AG04449 (cell line): Measurements from ENCODE around the gene STAG1.
"Not testable (repeated sequence)": the region's sequence is repeated elsewhere in the genome, so short reads cannot be mapped to it uniquely, and the experiment has no call there.

Source experiments
- CTCF ChIA-PET: fragments of 350-600 bp; formaldehyde crosslinking; extraction: SDS; loops from one replicate; lab custom pipeline; 2021; ENCODE audit warnings: antibody characterized with exemption; lab: Yijun Ruan, JAX
- POLR2A ChIA-PET: fragments of 400-600, 350-600 bp; formaldehyde crosslinking; extraction: SDS; loops from one replicate; lab custom pipeline; 2020; ENCODE audit warnings: antibody characterized with exemption, inconsistent platforms; lab: Yijun Ruan, JAX
- DNase-seq: peaks from one replicate; pipeline ENCODE4 v3.0.0-alpha.2; 2010; ENCODE audit warnings: low read depth, low spot score
- H3K4me3 ChIP-seq: 2 replicates; pipeline ENCODE4 v1.5.1; 2011; ENCODE audit warnings: low read depth, mild to moderate bottlenecking, control low read depth, low read length
- TF ChIP-seq, protein P1 (sequence below): IDR thresholded peaks from one replicate; pipeline ENCODE4 v1.5.1; 2011; ENCODE audit warnings: mild to moderate bottlenecking, moderate library complexity, low read length, control low read depth, inconsistent platforms; ENCODE audit not compliant: insufficient read depth; ENCODE audit errors: missing control alignments

STAG1 gene

GRCh38 chr3:136716629-136717028 is 35.5 kb downstream of the STAG1 start:
- no peak overlapping the region for H3K4me3 ChIP-seq
- ChIA-PET POLR2A (no interaction called here), CTCF (interaction anchor here (2.0 kb wide), 1 partner anchor 36 kb away, joined by 7 read pairs; the partner anchor contains the start of gene STAG1)
- DNase-seq, result no peak
- TF ChIP-seq, protein P1, sequence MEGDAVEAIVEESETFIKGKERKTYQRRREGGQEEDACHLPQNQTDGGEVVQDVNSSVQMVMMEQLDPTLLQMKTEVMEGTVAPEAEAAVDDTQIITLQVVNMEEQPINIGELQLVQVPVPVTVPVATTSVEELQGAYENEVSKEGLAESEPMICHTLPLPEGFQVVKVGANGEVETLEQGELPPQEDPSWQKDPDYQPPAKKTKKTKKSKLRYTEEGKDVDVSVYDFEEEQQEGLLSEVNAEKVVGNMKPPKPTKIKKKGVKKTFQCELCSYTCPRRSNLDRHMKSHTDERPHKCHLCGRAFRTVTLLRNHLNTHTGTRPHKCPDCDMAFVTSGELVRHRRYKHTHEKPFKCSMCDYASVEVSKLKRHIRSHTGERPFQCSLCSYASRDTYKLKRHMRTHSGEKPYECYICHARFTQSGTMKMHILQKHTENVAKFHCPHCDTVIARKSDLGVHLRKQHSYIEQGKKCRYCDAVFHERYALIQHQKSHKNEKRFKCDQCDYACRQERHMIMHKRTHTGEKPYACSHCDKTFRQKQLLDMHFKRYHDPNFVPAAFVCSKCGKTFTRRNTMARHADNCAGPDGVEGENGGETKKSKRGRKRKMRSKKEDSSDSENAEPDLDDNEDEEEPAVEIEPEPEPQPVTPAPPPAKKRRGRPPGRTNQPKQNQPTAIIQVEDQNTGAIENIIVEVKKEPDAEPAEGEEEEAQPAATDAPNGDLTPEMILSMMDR, result no peak

GRCh38 chr3:136714020-136714419 is 38.2 kb downstream of the STAG1 start:
- H3K4me3 ChIP-seq, result no peak overlapping the region
- POLR2A ChIA-PET, result no interaction called here
- CTCF ChIA-PET, result no interaction called here
- TF ChIP-seq, protein P1, result no peak
- no peak for DNase-seq

- ChIA-PET CTCF (no interaction called here), POLR2A (no interaction called here)
- DNase-seq, result no peak
- TF ChIP-seq, protein P1, result no peak
- H3K4me3 ChIP-seq, result no peak overlapping the region
Observed at GRCh38 chr3:136712941-136713340, 39.2 kb downstream of the STAG1 start.

- H3K4me3 ChIP-seq, DNase-seq, POLR2A ChIA-PET: not testable (repeated sequence)
- CTCF ChIA-PET, result interaction anchor here (0.6 to 1.0 kb wide), 2 partner anchors 41 to 84 kb away, joined by 3 to 5 read pairs; partner anchors contain the start of gene STAG1
Observed at GRCh38 chr3:136711888-136712287, 40.3 kb downstream of the STAG1 start.

DNA sequence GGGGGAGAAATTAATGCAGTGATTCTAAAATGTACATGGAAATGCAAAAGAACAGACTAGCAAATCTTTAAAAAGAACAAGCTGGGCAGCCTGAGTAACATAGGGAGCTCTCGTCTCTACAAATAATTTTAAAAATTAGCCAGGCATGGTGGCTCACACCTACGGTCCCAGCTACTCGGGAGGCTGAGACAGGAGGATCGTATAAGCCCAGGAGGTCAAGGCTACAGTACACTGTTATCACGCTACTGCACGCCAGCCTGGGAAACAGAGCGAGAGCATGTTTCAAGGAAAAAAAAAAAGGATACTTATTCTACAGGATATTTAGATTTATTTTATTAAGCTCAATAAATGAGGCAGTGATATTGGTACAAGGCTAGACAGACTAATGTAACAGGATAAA is 40.9 kb downstream of the STAG1 start:
- ChIA-PET POLR2A (no interaction called here), CTCF (interaction anchor here (0.6 to 1.0 kb wide), 2 partner anchors 41 to 84 kb away, joined by 3 to 5 read pairs; partner anchors contain the start of gene STAG1)
- no peak overlapping the region for H3K4me3 ChIP-seq
- DNase-seq, result no peak
- TF ChIP-seq, protein P1, result no peak

DNA sequence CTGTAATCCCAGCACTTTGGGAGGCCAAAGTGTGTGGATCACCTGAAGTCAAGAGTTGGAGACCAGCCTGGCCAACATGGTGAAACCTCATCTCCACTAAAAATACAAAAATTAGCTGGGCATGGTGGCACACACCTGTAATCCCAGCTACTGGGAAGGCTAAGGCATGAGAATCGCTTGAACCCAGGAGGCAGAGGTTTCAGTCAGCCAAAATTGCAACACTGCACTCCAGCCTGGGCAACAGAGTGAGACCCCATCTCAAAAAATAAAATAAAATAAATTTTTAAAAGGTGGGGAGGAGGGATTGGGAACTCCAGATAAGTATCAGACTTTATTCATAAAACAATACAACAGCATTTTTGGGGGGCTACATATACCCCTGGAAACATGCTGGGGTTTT is 42.4 kb downstream of the STAG1 start:
- H3K4me3 ChIP-seq, POLR2A ChIA-PET, DNase-seq: not testable (repeated sequence)
- CTCF ChIA-PET, result interaction anchor here (1.4 to 2.0 kb wide), 2 partner anchors 8 to 42 kb away, joined by 4 to 6 read pairs; partner anchors contain the start of gene STAG1

GRCh38 chr3:136708333-136708985 is 43.7 kb downstream of the STAG1 start:
- TF ChIP-seq, protein P1, result no peak
- CTCF ChIA-PET, result interaction anchor here (2.0 kb wide), 1 partner anchor 10 kb away, joined by 4 read pairs; no protein-coding TSS in a partner anchor
- no peak overlapping the region for H3K4me3 ChIP-seq
- DNase-seq, result no peak
- POLR2A ChIA-PET, result interaction anchor here (0.6 kb wide), 1 partner anchor 402 kb away, joined by 3 read pairs; no protein-coding TSS in a partner anchor
